ENCODE results near the gene PTPN6. TPM values are rescaled to one million over a fixed set of nuclear protein-coding genes. Genes with fewer than 3 reads are reported as not detected.

PTPN6 gene
- total and polyA plus RNA-seq, 3 experiments from 2014 or later, result 379 to 460 (median 456) TPM

DNA sequence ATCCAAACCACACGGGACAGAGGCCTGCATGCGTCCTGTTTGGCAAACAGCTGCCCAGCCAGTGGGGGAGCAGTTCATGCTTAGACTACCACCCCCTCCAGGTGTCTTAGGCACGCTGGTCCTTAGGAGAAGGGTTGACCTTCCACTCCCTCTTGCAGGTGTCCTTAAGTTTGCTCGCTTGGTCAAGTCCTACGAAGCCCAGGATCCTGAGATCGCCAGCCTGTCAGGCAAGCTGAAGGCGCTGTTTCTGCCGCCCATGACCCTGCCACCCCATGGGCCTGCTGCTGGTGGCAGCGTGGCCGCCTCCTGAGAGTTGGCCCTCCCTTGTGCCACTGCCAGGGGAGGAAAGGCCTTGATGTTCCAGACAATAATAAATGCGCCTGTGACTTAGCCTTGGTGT, 5.5 kb upstream of the PTPN6 start:
- H3K9me3 ChIP-seq (ENCODE audit: low read length), result no peaks in the 10 kb centered on the region
- CTCF ChIA-PET, result interaction anchor here (1.1 to 22.6 kb wide), 13 partner anchors 8 to 193 kb away, joined by 3 to 815 read pairs (median 23); partner anchors contain the start of genes ATN1, C1RL, EMG1 and LPCAT3
- H3K9me3 Mint-ChIP-seq, result no peaks in the 10 kb centered on the region
- peak overlapping the region; percentile 53 for H3K27ac ChIP-seq (ENCODE audit: low read depth, low read length)
- H3K36me3 ChIP-seq (ENCODE audit: insufficient read depth, low read length), result no peaks in the 10 kb centered on the region
- POLR2A ChIA-PET, result interaction anchor here (0.5 to 10.6 kb wide), 6 partner anchors 9 to 182 kb away, joined by 3 to 481 read pairs (median 20); partner anchors contain the start of genes CDCA3, LPCAT3 and USP5
- peak overlapping the region; percentile 87 to 98 (median 94) for H3K4me3 Mint-ChIP-seq
- no peaks in the 10 kb centered on the region for H3K27me3 ChIP-seq (ENCODE audit: insufficient read depth, low read length, poor library complexity, severe bottlenecking)
- H3K4me3 ChIP-seq (ENCODE audit: low read length), result peak overlapping the region; percentile 72
- peaks cover 69% of the 10 kb centered on the region for H3K4me1 ChIP-seq (ENCODE audit: insufficient read depth, low read length)
- no peak for DNase-seq
- peaks cover 0 to 18% (median 0%) of the 10 kb centered on the region in 3 donors for H3K36me3 Mint-ChIP-seq
- peaks cover 0 to 5% of the 10 kb centered on the region in 2 donors for H3K27me3 Mint-ChIP-seq
- peaks cover 69 to 77% (median 74%) of the 10 kb centered on the region in 3 donors for H3K4me1 Mint-ChIP-seq
- H3K27ac Mint-ChIP-seq, result peak overlapping the region; percentile 94 to 100 (median 98)

DNA sequence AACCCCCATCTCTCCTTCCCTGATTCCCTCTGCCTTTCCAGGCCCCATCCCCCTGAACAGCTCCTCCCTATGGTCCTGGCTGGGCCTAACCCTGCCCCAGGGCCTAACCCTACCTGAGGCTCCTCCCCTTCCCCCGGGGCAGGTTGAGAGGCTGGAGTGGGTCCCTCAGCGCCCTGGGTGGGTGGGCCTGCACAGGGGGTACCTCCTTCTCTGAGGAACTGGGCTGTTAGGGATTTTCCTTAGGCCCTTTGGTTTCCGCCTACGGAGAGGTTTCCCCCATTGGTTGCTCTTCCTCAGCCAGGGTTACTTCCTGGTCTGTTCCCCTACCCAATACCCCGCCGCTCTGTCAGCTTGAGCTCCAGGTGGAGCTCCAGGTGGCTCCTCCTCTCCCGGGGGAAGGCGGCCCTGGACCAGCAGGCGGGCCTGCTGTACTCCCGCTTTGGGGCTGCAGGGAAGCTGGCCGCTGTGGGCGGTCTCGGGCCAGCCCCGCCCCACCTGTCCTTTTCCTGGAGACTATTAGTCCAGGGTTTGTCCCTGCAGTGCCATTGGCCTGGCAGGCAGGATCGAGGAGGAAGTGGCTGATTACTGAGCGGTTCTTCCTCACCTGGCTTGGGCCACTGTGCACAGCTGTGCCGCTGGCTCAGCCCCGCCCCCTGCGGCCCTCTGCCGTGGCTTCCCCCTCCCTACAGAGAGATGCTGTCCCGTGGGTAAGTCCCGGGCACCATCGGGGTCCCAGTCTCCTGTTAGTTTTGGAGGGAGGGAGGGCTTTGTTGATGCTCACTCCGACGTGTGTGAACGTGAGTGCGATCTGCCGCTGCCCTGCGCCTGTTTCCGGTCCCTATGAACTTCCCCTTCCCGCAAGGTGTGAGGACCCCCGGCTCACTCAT, 4.9 kb upstream of the PTPN6 start:
- Mint-ChIP-seq H3K9me3 (no peaks in the 10 kb centered on the region), H3K36me3 (peaks cover 0 to 19% (median 0%) of the 10 kb centered on the region in 3 donors), H3K27ac (peak overlapping the region; percentile 94 to 100 (median 98)), H3K27me3 (peaks cover 0 to 5% of the 10 kb centered on the region in 2 donors), H3K4me1 (peaks cover 73 to 82% (median 79%) of the 10 kb centered on the region in 3 donors), H3K4me3 (peak overlapping the region; percentile 87 to 98 (median 93))
- Histone ChIP-seq H3K9me3 (ENCODE audit: low read length) (no peaks in the 10 kb centered on the region), H3K27me3 (ENCODE audit: insufficient read depth, low read length, poor library complexity, severe bottlenecking) (no peaks in the 10 kb centered on the region), H3K36me3 (ENCODE audit: insufficient read depth, low read length) (no peaks in the 10 kb centered on the region), H3K4me1 (ENCODE audit: insufficient read depth, low read length) (peaks cover 73% of the 10 kb centered on the region), H3K4me3 (ENCODE audit: low read length) (peak overlapping the region; percentile 72), H3K27ac (ENCODE audit: low read depth, low read length) (peak overlapping the region; percentile 53)
- CTCF ChIA-PET, result interaction anchor here (0.9 to 22.6 kb wide), 13 partner anchors 8 to 193 kb away, joined by 3 to 815 read pairs (median 21); partner anchors contain the start of genes ATN1, C1RL, EMG1 and LPCAT3
- DNase-seq, result peak; percentile 55 to 79 (median 65)
- POLR2A ChIA-PET, result interaction anchor here (0.5 to 10.6 kb wide), 6 partner anchors 9 to 181 kb away, joined by 3 to 481 read pairs (median 10); partner anchors contain the start of genes CDCA3, EMG1, PHB2 and USP5

GRCh38 chr12:6946920-6947374, 4.2 kb upstream of the PTPN6 start:
- peak overlapping the region; percentile 53 for H3K27ac ChIP-seq (ENCODE audit: low read depth, low read length)
- CTCF ChIA-PET, result interaction anchor here (0.9 to 22.6 kb wide), 9 partner anchors 9 to 163 kb away, joined by 3 to 815 read pairs (median 21); partner anchors contain the start of genes ATN1, EMG1, PHB2 and SPSB2
- Mint-ChIP-seq H3K27me3 (peaks cover 0 to 5% of the 10 kb centered on the region in 2 donors), H3K4me3 (peak overlapping the region; percentile 87 to 98 (median 93)), H3K36me3 (peaks cover 0 to 22% (median 0%) of the 10 kb centered on the region in 3 donors), H3K9me3 (no peaks in the 10 kb centered on the region), H3K27ac (peak overlapping the region; percentile 94 to 100 (median 98)), H3K4me1 (peaks cover 72 to 82% (median 79%) of the 10 kb centered on the region in 3 donors)
- H3K9me3 ChIP-seq (ENCODE audit: low read length), result no peaks in the 10 kb centered on the region
- H3K36me3 ChIP-seq (ENCODE audit: insufficient read depth, low read length), result no peaks in the 10 kb centered on the region
- peaks cover 73% of the 10 kb centered on the region for H3K4me1 ChIP-seq (ENCODE audit: insufficient read depth, low read length)
- H3K27me3 ChIP-seq (ENCODE audit: insufficient read depth, low read length, poor library complexity, severe bottlenecking), result no peaks in the 10 kb centered on the region
- H3K4me3 ChIP-seq (ENCODE audit: low read length), result peak overlapping the region; percentile 72
- no peak for DNase-seq
- POLR2A ChIA-PET, result interaction anchor here (0.6 to 10.6 kb wide), 9 partner anchors 9 to 224 kb away, joined by 3 to 481 read pairs (median 4); partner anchors contain the start of genes EMG1 and PHB2

DNA sequence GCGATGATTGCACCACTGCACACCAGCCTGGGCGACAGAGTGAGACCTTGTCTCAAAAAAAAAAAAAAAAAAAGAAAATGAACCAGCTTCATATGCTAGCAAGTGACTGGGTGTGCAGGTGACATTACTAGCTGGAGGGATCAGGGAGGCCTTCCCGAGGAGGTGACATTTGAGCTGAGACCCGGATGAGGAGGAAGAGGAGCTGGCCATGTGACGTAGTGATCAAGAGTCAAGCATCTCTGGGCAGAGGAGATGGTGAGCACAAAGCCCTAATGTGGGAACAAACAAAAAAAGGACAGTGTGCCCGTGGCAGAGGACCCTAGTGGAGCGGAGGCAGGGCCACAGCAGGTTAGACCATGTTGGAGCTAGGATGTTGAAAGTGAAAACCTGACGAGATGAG, 3.5 kb upstream of the PTPN6 start:
- Histone ChIP-seq H3K9me3 (ENCODE audit: low read length) (no peaks in the 10 kb centered on the region), H3K4me1 (ENCODE audit: insufficient read depth, low read length) (peaks cover 71% of the 10 kb centered on the region), H3K27ac (ENCODE audit: low read depth, low read length) (no peak overlapping the region), H3K4me3 (ENCODE audit: low read length) (no peak overlapping the region), H3K27me3 (ENCODE audit: insufficient read depth, low read length, poor library complexity, severe bottlenecking) (no peaks in the 10 kb centered on the region), H3K36me3 (ENCODE audit: insufficient read depth, low read length) (no peaks in the 10 kb centered on the region)
- peak overlapping the region; percentile 77 to 100 (median 98) for H3K27ac Mint-ChIP-seq
- ChIA-PET CTCF (interaction anchor here (1.5 to 22.6 kb wide), 5 partner anchors 10 to 80 kb away, joined by 4 to 815 read pairs (median 61); partner anchors contain the start of genes ATN1, EMG1, PHB2 and TPI1), POLR2A (interaction anchor here (0.6 to 10.6 kb wide), 7 partner anchors 13 to 223 kb away, joined by 3 to 481 read pairs (median 4); no protein-coding TSS in a partner anchor)
- H3K27me3 Mint-ChIP-seq, result peaks cover 0 to 5% of the 10 kb centered on the region in 2 donors
- H3K4me1 Mint-ChIP-seq, result peaks cover 69 to 83% (median 79%) of the 10 kb centered on the region in 3 donors
- no peak for DNase-seq
- no peaks in the 10 kb centered on the region for H3K9me3 Mint-ChIP-seq
- H3K36me3 Mint-ChIP-seq, result peaks cover 0 to 25% (median 5%) of the 10 kb centered on the region in 3 donors
- peak overlapping the region; percentile 7 to 98 (median 45) for H3K4me3 Mint-ChIP-seq

GRCh38 chr12:6948873-6949594, 2.1 kb upstream of the PTPN6 start:
- H3K4me3 ChIP-seq (ENCODE audit: low read length), result peak overlapping the region; percentile 56
- H3K9me3 ChIP-seq (ENCODE audit: low read length), result no peaks in the 10 kb centered on the region
- Mint-ChIP-seq H3K36me3 (peaks cover 0 to 34% (median 5%) of the 10 kb centered on the region in 3 donors), H3K4me1 (peaks cover 70 to 87% (median 80%) of the 10 kb centered on the region in 3 donors), H3K27ac (peak overlapping the region; percentile 90 to 100 (median 98)), H3K4me3 (peak overlapping the region; percentile 45 to 98 (median 78)), H3K27me3 (no peaks in the 10 kb centered on the region), H3K9me3 (peaks cover 0 to 3% (median 0%) of the 10 kb centered on the region in 5 donors)
- peaks cover 69% of the 10 kb centered on the region for H3K4me1 ChIP-seq (ENCODE audit: insufficient read depth, low read length)
- peak in 2 of 5 donors; percentile 37 to 68 for DNase-seq
- ChIA-PET CTCF (interaction anchor here (0.6 to 22.6 kb wide), 10 partner anchors 9 to 410 kb away, joined by 3 to 815 read pairs (median 6); partner anchors contain the start of genes ATN1, EMG1, LPCAT3 and PHB2), POLR2A (interaction anchor here (0.9 to 10.6 kb wide), 2 partner anchors 9 to 11 kb away, joined by 3 to 481 read pairs; no protein-coding TSS in a partner anchor)
- no peaks in the 10 kb centered on the region for H3K27me3 ChIP-seq (ENCODE audit: insufficient read depth, low read length, poor library complexity, severe bottlenecking)
- no peaks in the 10 kb centered on the region for H3K36me3 ChIP-seq (ENCODE audit: insufficient read depth, low read length)
- peak overlapping the region; percentile 40 for H3K27ac ChIP-seq (ENCODE audit: low read depth, low read length)

- Histone ChIP-seq H3K36me3 (ENCODE audit: insufficient read depth, low read length) (peaks cover 9% of the 10 kb centered on the region), H3K27me3 (ENCODE audit: insufficient read depth, low read length, poor library complexity, severe bottlenecking) (no peaks in the 10 kb centered on the region), H3K4me3 (ENCODE audit: low read length) (peak overlapping the region; percentile 88), H3K4me1 (ENCODE audit: insufficient read depth, low read length) (peaks cover 76% of the 10 kb centered on the region), H3K27ac (ENCODE audit: low read depth, low read length) (peak overlapping the region; percentile 71), H3K9me3 (ENCODE audit: low read length) (no peaks in the 10 kb centered on the region)
- Mint-ChIP-seq H3K4me1 (peaks cover 74 to 89% (median 81%) of the 10 kb centered on the region in 3 donors), H3K27me3 (no peaks in the 10 kb centered on the region), H3K36me3 (peaks cover 0 to 38% (median 5%) of the 10 kb centered on the region in 3 donors), H3K27ac (peak overlapping the region; percentile 94 to 100 (median 97)), H3K4me3 (peak overlapping the region; percentile 95 to 99 (median 99)), H3K9me3 (peaks cover 0 to 3% (median 0%) of the 10 kb centered on the region in 5 donors)
- ChIA-PET POLR2A (interaction anchor here (0.6 to 10.6 kb wide), 5 partner anchors 10 to 19 kb away, joined by 3 to 481 read pairs (median 6); no protein-coding TSS in a partner anchor), CTCF (interaction anchor here (0.7 to 22.6 kb wide), 6 partner anchors 10 to 163 kb away, joined by 3 to 815 read pairs (median 6); no protein-coding TSS in a partner anchor)
- DNase-seq, result peak in 1 of 5 donors; percentile 56
Observed at GRCh38 chr12:6950401-6950801, 755 bp upstream of the PTPN6 start.
